Epithelial cell of proximal tubule (primary cell): ENCODE data around the gene SLC38A2. TPM values are rescaled to one million over a fixed set of nuclear protein-coding genes. Genes with fewer than 3 reads are reported as not detected.

Experiments
- DNase-seq: peaks from one replicate; pipeline ENCODE4 v3.0.0-alpha.2; 2011; ENCODE audit warnings: low read depth
- H3K4me3 ChIP-seq: 2 replicates; pipeline ENCODE4 v1.5.1; 2011; ENCODE audit warnings: low read depth, mild to moderate bottlenecking, low read length
- total RNA-seq: library from RNA; depleted of rRNA; stranded (reverse); fragments of >200 nt; gene quantifications from 2 replicates; pipeline ENCODE4 v1.2.3, GENCODE V29; 2015
- TF ChIP-seq, protein P1 (sequence below): conservative IDR thresholded peaks from 2 replicates; pipeline ENCODE4 v1.5.1; 2012; ENCODE audit warnings: low read depth, mild to moderate bottlenecking, low read length

The SLC38A2 gene
- total RNA-seq, 1 donor from 2014 or later, result 163 TPM

DNA sequence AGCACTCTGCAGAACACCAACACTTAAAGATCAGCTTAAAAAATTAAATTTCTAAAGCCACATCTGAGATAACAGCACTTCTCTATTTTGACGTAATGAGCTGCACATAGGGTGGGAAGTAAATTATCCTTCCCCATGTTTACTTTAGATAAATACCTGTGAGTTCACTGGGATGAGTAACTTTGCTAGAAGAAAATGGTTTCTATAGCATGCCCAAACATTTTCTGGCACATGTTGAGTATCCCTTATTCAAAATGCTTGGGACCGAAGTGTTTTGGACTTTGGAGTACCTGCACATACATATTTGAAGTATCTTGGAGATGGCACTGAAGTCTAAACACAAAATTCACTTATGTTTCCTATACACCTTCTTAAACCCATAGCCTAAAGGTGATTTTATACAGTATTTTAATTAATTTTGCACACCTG lies 6.6 kb downstream of the SLC38A2 start:
- TF ChIP-seq, protein P1, sequence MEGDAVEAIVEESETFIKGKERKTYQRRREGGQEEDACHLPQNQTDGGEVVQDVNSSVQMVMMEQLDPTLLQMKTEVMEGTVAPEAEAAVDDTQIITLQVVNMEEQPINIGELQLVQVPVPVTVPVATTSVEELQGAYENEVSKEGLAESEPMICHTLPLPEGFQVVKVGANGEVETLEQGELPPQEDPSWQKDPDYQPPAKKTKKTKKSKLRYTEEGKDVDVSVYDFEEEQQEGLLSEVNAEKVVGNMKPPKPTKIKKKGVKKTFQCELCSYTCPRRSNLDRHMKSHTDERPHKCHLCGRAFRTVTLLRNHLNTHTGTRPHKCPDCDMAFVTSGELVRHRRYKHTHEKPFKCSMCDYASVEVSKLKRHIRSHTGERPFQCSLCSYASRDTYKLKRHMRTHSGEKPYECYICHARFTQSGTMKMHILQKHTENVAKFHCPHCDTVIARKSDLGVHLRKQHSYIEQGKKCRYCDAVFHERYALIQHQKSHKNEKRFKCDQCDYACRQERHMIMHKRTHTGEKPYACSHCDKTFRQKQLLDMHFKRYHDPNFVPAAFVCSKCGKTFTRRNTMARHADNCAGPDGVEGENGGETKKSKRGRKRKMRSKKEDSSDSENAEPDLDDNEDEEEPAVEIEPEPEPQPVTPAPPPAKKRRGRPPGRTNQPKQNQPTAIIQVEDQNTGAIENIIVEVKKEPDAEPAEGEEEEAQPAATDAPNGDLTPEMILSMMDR, result no peak
- no peak overlapping the region for H3K4me3 ChIP-seq
- DNase-seq, result no peak

DNA sequence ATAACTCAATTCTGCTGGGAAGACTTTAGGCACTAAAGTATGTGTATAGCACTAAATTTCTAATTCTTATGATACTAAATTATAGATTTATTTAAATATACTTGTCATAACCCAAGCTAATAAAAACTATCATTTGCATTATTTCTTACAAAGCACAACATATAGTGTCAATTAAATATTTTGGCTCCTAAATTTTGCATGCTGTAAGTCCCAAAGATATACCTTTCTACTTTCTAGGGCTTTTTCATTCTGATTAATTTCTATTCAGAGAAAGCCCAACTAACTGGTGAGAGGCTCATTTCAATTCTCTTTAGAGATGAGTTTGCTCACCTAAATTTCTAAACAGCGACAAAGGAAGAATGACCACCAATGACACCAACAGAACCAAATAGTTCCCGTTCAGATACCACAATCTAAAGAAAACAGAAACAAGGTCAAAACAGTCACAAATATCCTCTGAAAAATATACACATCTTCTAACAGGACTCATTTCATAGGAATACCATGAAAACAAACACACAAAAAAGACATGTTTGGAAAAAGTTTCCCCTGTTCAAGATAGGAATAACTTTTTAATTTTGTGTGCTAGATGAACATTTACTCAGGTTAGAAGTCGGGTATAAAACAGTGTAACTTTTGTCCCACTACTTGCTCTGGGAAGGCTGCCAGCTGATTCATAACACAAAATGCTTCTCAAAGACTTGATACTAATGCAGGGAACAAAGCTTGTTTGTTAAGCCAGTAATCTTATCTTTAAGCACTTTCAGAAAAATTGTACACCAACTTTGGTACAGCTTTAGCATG lies 7.6 kb downstream of the SLC38A2 start:
- no peak for DNase-seq

DNA sequence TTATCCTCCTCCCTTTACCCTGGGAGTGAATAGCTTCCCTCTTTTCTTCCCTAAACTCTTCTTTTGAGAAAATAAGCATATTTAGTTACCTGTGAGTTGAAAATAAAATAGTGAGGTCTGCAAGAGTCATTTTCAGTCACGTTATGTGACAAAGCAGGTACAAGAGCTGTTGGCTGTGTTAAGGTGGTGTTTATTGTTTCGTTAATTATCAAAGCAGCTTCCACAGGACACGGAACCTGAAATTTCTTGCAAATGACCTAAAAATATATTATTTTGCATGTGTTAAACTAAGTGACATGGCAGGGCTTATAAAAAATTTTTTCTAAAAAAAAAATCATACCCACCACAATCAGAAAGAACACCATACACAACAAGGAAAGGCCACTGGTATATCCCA lies 8.3 kb downstream of the SLC38A2 start:
- H3K4me3 ChIP-seq, result no peak overlapping the region

More for the DNA sequence above, 7.6 kb downstream of the SLC38A2 start:
- TF ChIP-seq, protein P1, result no peak
- H3K4me3 ChIP-seq, result no peak overlapping the region

DNA sequence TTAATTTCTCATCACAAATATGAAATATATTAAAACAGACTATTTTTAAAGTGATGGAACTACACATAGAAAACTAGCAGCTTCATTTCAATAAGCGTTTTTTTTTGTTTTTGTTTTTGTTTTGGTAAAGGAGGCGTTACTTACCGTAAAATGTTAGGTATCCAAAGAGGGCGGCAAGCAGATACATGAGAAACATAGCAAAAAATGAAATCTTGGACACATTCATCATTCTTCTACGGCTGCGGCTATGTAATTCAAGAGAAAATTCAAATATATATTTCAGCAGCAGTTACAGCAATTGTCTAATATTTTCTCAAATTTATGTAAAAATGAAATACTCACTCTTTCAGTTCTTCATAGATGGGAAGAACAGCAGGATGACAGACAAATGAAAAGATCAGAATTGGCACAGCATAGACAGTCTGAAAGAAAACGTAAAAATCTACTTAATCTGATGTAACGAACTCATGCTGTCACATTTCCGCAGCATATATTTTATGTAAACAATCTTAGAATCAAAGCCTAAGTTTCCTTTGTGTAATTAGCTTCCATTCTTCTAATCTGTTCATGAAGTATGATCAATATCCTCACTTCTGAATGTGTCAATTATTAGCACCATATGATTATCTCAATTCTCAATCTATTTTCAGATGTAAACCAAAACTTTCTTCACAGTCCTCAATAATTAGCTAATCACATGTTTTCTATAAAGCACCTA lies 8.8 kb downstream of the SLC38A2 start:
- TF ChIP-seq, protein P1, result no peak
- H3K4me3 ChIP-seq, result no peak overlapping the region
- DNase-seq, result no peak

More for the DNA sequence above, 8.3 kb downstream of the SLC38A2 start:
- TF ChIP-seq, protein P1, result no peak
- no peak for DNase-seq

DNA sequence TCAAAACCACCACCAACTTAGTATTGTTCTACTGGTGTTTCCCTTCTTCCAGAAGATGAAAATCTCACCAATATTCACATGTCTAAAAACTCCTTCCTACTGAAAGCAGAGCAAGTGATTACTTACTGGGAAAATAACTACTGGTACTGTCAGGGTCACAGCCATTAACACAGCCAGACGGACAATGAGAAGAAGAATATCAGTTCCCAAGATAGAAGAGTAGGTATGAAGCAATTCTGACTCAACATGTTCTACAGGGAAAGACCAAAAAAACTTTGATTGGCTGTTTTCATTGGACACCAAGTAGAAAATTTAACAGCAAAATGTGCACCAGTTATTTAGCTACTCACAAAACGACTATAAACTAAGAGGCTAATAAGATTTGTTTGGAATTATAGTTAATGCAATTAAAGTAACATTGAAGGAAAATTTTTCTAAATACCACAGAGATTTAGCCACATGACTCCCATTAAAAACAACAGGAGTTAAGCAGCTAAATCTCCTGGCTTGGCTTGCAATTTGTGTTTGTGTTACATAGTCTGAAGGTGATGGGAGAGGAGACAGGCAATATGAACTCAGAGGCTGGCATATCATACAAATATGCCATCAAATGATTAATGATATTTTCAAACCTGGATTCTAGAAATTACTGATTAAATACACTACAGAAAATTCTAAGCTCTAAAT lies 9.5 kb downstream of the SLC38A2 start:
- TF ChIP-seq, protein P1, result no peak
- DNase-seq, result no peak

DNA sequence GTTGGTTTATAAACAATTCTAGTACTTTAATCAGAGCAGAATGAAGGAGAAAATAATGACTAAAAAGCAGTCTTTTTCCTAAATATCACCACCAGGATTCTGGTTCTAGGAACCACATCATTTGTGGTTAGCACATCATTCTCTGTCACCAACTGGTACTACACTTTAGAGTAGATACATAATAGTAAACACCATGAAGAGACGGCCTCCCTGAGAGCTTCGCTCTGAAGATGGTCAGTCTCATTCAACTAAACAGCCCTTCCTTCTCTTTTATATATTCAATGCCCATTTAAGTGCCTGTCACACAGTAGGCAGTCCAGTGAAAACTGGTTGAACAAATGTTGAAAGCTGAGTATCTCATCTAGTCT lies 10.9 kb downstream of the SLC38A2 start:
- H3K4me3 ChIP-seq, result no peak overlapping the region
- TF ChIP-seq, protein P1, result no peak
- no peak for DNase-seq

More for the DNA sequence above, 9.5 kb downstream of the SLC38A2 start:
- H3K4me3 ChIP-seq, result no peak overlapping the region
